ENCODE results near the gene PAPPA. TPM values are rescaled to one million over a fixed set of nuclear protein-coding genes. Genes with fewer than 3 reads are reported as not detected.

The PAPPA gene
- total RNA-seq, 2 experiments from 2014 or later = not detected

- DNase-seq (no peak), ATAC-seq (no peak)
- Mint-ChIP-seq H3K36me3 (ENCODE audit: low read depth) (peaks cover 39% of the 10 kb centered on the region), H3K9me3 (peaks cover 5% of the 10 kb centered on the region), H3K4me3 (no peak overlapping the region), H3K27me3 (no peaks in the 10 kb centered on the region), H3K27ac (no peak overlapping the region), H3K4me1 (ENCODE audit: low read depth) (no peaks in the 10 kb centered on the region)
- CTCF ChIA-PET = no interaction called here
- intact Hi-C loops (cut with micrococcal nuclease) = no loop called here
- POLR2A ChIA-PET = no interaction called here
- no peak for TF ChIP-seq CTCF (IDR thresholded peaks at IDR 0.05)
These were observed 288.9 kb downstream of the PAPPA start for GRCh38 chr9:116442528-116442927.

- Mint-ChIP-seq H3K4me1 (ENCODE audit: low read depth) (no peaks in the 10 kb centered on the region), H3K27ac (no peak overlapping the region), H3K9me3 (no peaks in the 10 kb centered on the region), H3K27me3 (no peaks in the 10 kb centered on the region), H3K4me3 (no peak overlapping the region), H3K36me3 (ENCODE audit: low read depth) (no peaks in the 10 kb centered on the region)
- no peak for DNase-seq
- POLR2A ChIA-PET = no interaction called here
- no peak for TF ChIP-seq CTCF (IDR thresholded peaks at IDR 0.05)
- no peak for ATAC-seq
- CTCF ChIA-PET = interaction anchor here (0.8 kb wide), 1 partner anchor 8 kb away, joined by 3 read pairs; no protein-coding TSS in a partner anchor
- intact Hi-C loops (cut with micrococcal nuclease) = no loop called here
These were observed 294.3 kb downstream of the PAPPA start for GRCh38 chr9:116447934-116448333.

GRCh38 chr9:116448431-116448830, 294.8 kb downstream of the PAPPA start:
- CTCF ChIA-PET = interaction anchor here (0.8 kb wide), 1 partner anchor 9 kb away, joined by 3 read pairs; no protein-coding TSS in a partner anchor
- no peaks in the 10 kb centered on the region for H3K4me1 Mint-ChIP-seq (ENCODE audit: low read depth)
- ATAC-seq (no peak), DNase-seq (no peak)
- intact Hi-C loops (cut with micrococcal nuclease) = no loop called here
- POLR2A ChIA-PET = no interaction called here
- H3K4me3 Mint-ChIP-seq = no peak overlapping the region
- TF ChIP-seq CTCF (IDR thresholded peaks at IDR 0.05) = no peak
- H3K36me3 Mint-ChIP-seq (ENCODE audit: low read depth) = no peaks in the 10 kb centered on the region
- no peaks in the 10 kb centered on the region for H3K27me3 Mint-ChIP-seq
- H3K27ac Mint-ChIP-seq = no peak overlapping the region
- H3K9me3 Mint-ChIP-seq = no peaks in the 10 kb centered on the region

GRCh38 chr9:116449949-116450348, 296.4 kb downstream of the PAPPA start:
- peaks cover 3% of the 10 kb centered on the region for H3K36me3 Mint-ChIP-seq (ENCODE audit: low read depth)
- no peak overlapping the region for H3K4me3 Mint-ChIP-seq
- ChIA-PET CTCF (no interaction called here), POLR2A (no interaction called here)
- ATAC-seq (no peak), DNase-seq (no peak)
- no peaks in the 10 kb centered on the region for H3K27me3 Mint-ChIP-seq
- no peaks in the 10 kb centered on the region for H3K9me3 Mint-ChIP-seq
- no peaks in the 10 kb centered on the region for H3K4me1 Mint-ChIP-seq (ENCODE audit: low read depth)
- no peak overlapping the region for H3K27ac Mint-ChIP-seq
- intact Hi-C loops (cut with micrococcal nuclease) = no loop called here
- TF ChIP-seq CTCF (IDR thresholded peaks at IDR 0.05) = no peak

GRCh38 chr9:116450378-116451139, 297.0 kb downstream of the PAPPA start:
- CTCF ChIA-PET = no interaction called here
- intact Hi-C loops (cut with micrococcal nuclease) = no loop called here
- Mint-ChIP-seq H3K36me3 (ENCODE audit: low read depth) (peaks cover 3% of the 10 kb centered on the region), H3K27me3 (no peaks in the 10 kb centered on the region), H3K27ac (no peak overlapping the region), H3K4me1 (ENCODE audit: low read depth) (no peaks in the 10 kb centered on the region), H3K9me3 (no peaks in the 10 kb centered on the region), H3K4me3 (no peak overlapping the region)
- POLR2A ChIA-PET = no interaction called here
- TF ChIP-seq CTCF (IDR thresholded peaks at IDR 0.05) = no peak
- no peak for ATAC-seq
- no peak for DNase-seq
